ENCODE measurements around the gene GLMN. TPM values are rescaled to one million over a fixed set of nuclear protein-coding genes. Genes with fewer than 3 reads are reported as not detected.
A peak's percentile ranks its signal among the peaks of the same experiment; 100 is the strongest.
"Not testable (repeated sequence)": the region's sequence is repeated elsewhere in the genome, so short reads cannot be mapped to it uniquely, and the experiment has no call there.

The GLMN gene
- total RNA-seq, 1 donor from 2014 or later, result 7.8 TPM

GRCh38 chr1:92291372-92291999, 7.3 kb downstream of the GLMN start:
- peak; percentile 79 for DNase-seq

GRCh38 chr1:92281411-92281810, 17.4 kb downstream of the GLMN start:
- not testable (repeated sequence) for DNase-seq

- not testable (repeated sequence) for DNase-seq
Observed at GRCh38 chr1:92279781-92280180, 19.0 kb downstream of the GLMN start.

- DNase-seq, result peak; percentile 55
Observed at GRCh38 chr1:92277105-92277723, 21.6 kb downstream of the GLMN start.

GRCh38 chr1:92276082-92276481, 22.7 kb downstream of the GLMN start:
- DNase-seq, result no peak

- peak; percentile 26 for DNase-seq
Observed at GRCh38 chr1:92274939-92275338, 23.8 kb downstream of the GLMN start.

- DNase-seq, result no peak
Observed at GRCh38 chr1:92273039-92273438, 25.7 kb downstream of the GLMN start.

- DNase-seq, result peak; percentile 10
Observed at GRCh38 chr1:92262516-92262915, 36.3 kb downstream of the GLMN start.

- DNase-seq, result no peak
Observed at GRCh38 chr1:92259350-92259749, 39.4 kb downstream of the GLMN start.

GRCh38 chr1:92254714-92255113, 44.1 kb downstream of the GLMN start:
- DNase-seq, result not testable (repeated sequence)

GRCh38 chr1:92244376-92244775, 54.4 kb downstream of the GLMN start:
- DNase-seq, result no peak

- DNase-seq, result no peak
Observed at GRCh38 chr1:92240034-92240433, 58.8 kb downstream of the GLMN start.

GRCh38 chr1:92230736-92231135, 68.1 kb downstream of the GLMN start:
- DNase-seq, result no peak

- no peak for DNase-seq
Observed at GRCh38 chr1:92228401-92228800, 70.4 kb downstream of the GLMN start.

GRCh38 chr1:92219028-92219427, 79.8 kb downstream of the GLMN start:
- no peak for DNase-seq

- DNase-seq, result no peak
Observed at GRCh38 chr1:92218559-92218958, 80.2 kb downstream of the GLMN start.

GRCh38 chr1:92217721-92218120, 81.1 kb downstream of the GLMN start, which contains the start of gene C1orf146:
Gene C1orf146 (plus strand): TSS chr1:92217915. CDS start chr1:92231421, 13,506 bp downstream.
- DNase-seq, result no peak

- DNase-seq, result no peak
Observed at GRCh38 chr1:92211166-92211565, 87.6 kb downstream of the GLMN start.

GRCh38 chr1:92210701-92211100, 88.1 kb downstream of the GLMN start:
- DNase-seq, result no peak

GRCh38 chr1:92203105-92203504, 95.7 kb downstream of the GLMN start:
- no peak for DNase-seq

GRCh38 chr1:92201973-92202372, 96.8 kb downstream of the GLMN start:
- DNase-seq, result no peak
